ENCODE data around the gene DACT2. TPM values are rescaled to one million over a fixed set of nuclear protein-coding genes. Genes with fewer than 3 reads are reported as not detected.

Gene DACT2
- total and polyA plus RNA-seq, 2 experiments from 2014 or later: not detected

DNA sequence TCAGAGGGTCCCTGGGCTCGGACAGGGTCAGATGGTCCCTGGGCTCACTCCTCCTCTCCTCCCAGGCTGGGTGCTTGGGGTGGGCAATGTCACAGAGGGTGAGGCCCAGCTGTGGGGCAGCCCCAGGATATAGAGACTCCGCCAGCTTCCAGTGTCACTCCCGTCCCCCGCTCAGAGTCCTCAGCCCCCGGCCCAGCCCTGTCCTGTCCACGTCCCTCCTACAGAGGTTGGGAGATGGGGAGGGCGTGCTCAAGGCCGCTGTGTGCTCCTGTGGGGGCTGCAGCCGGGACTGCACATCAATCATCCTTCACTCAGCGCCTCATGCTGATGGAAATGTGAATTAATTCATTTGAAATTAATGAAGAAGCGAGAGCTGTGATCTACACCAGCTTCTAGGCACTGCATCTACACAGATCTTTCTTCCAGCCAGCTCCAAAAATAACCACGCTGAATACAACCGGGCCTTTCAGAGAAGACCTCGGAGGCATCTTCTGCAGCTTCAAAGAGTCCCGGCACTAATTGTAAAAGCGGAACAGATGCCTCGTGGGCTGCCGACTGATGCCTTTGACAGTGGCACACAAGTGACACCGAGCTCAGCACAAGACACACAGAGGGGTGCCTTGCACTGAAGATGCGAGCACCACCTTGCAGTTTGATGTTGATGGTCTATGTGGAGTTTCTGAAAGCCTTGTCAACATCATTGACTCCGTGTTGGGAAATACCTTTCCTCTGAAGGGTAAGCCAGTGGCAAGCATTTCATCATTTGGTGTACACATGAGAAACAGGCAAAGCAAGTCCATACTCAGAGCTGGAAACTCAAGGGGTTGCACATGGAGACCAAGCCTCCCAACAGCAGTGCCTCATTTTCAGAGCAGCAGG is 39.3 kb downstream of the DACT2 start:
- H3K4me2 ChIP-seq (ENCODE audit: unreplicated experiment): no peak overlapping the region
- DNase-seq: no peak

DNA sequence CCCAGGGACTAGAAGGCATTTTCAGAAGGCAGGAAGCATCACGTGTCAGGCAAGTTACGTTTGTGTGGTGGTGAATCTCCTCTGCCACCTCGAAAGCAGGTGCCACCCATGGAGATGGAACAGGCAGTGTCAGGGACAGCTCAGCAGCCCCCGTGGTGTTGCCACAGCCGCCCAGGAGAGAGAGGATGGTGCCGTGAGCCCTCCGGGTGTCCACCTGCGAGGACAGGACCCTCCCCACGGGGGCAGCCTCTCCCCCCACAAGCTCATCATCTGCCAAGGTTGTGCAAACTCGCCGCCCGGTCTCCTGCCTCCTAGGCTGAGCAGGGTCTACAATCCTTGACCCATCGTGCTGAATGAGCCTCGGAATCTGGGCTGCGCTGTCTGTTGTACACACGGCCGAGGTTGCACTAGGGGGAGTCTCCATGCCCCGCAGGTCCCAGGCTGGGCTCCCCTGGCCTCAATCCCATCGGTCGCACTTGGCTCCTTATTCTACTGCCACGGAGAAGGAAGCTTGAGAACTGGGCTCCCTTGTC is 40.1 kb downstream of the DACT2 start:
- 51 to 53% methylated on average over 19 to 21 of the region's 21 CpGs for WGBS, 2 experiments (ENCODE audit: low coverage in 1 of 2, low lambda C conversion rate in 2 of 2, missing lambda C conversion rate in 2 of 2)
- H3K36me3 ChIP-seq (ENCODE audit: low read depth): no peaks in the 10 kb centered on the region
- no peak for DNase-seq
- no peaks in the 10 kb centered on the region for H3F3A ChIP-seq (ENCODE audit: insufficient read depth)
- TF ChIP-seq EZH2phosphoT487 (IDR thresholded peaks at IDR 0.05; ENCODE audit: insufficient read depth, low read depth) (no peak), EZH2 (IDR thresholded peaks at IDR 0.05; ENCODE audit: insufficient read depth, poor library complexity, severe bottlenecking) (no peak)
- H3K4me3 ChIP-seq: no peak overlapping the region
- no peaks in the 10 kb centered on the region for H4K20me1 ChIP-seq (ENCODE audit: insufficient read depth)
- no peak overlapping the region for H2AFZ ChIP-seq
- no peaks in the 10 kb centered on the region for H3K4me1 ChIP-seq (ENCODE audit: insufficient read depth)
- in situ Hi-C loops (cut with MboI): no loop called here
- H3K27me3 ChIP-seq (replicated peaks; ENCODE audit: insufficient read depth): no peaks in the 10 kb centered on the region
- no peak overlapping the region for H3K27ac ChIP-seq
- H3K9me2 ChIP-seq (ENCODE audit: insufficient read depth): no peaks in the 10 kb centered on the region
- H3K79me2 ChIP-seq (ENCODE audit: insufficient read depth): no peaks in the 10 kb centered on the region
- no peak overlapping the region for H3K4me2 ChIP-seq (ENCODE audit: unreplicated experiment)
- no peak overlapping the region for H3K9ac ChIP-seq
- no peaks in the 10 kb centered on the region for H3K9me3 ChIP-seq (ENCODE audit: low read depth)

More for the DNA sequence above, 39.3 kb downstream of the DACT2 start:
- Histone ChIP-seq H3K79me2 (ENCODE audit: insufficient read depth) (no peaks in the 10 kb centered on the region), H3K27me3 (replicated peaks; ENCODE audit: insufficient read depth) (no peaks in the 10 kb centered on the region), H3K4me3 (no peak overlapping the region), H3K9me3 (ENCODE audit: low read depth) (no peaks in the 10 kb centered on the region), H2AFZ (no peak overlapping the region), H3K9ac (no peak overlapping the region), H4K20me1 (ENCODE audit: insufficient read depth) (no peaks in the 10 kb centered on the region), H3K27ac (no peak overlapping the region), H3K4me1 (ENCODE audit: insufficient read depth) (no peaks in the 10 kb centered on the region), H3K9me2 (ENCODE audit: insufficient read depth) (no peaks in the 10 kb centered on the region), H3F3A (ENCODE audit: insufficient read depth) (no peaks in the 10 kb centered on the region), H3K36me3 (ENCODE audit: low read depth) (no peaks in the 10 kb centered on the region)
- in situ Hi-C loops (cut with MboI): no loop called here
- 34 to 37% methylated on average over 21 of the region's 21 CpGs for WGBS, 2 experiments (ENCODE audit: low coverage in 1 of 2, low lambda C conversion rate in 2 of 2, missing lambda C conversion rate in 2 of 2)
- no peak for TF ChIP-seq EZH2phosphoT487 (IDR thresholded peaks at IDR 0.05; ENCODE audit: insufficient read depth, low read depth)
- TF ChIP-seq EZH2 (IDR thresholded peaks at IDR 0.05; ENCODE audit: insufficient read depth, poor library complexity, severe bottlenecking): no peak

DNA sequence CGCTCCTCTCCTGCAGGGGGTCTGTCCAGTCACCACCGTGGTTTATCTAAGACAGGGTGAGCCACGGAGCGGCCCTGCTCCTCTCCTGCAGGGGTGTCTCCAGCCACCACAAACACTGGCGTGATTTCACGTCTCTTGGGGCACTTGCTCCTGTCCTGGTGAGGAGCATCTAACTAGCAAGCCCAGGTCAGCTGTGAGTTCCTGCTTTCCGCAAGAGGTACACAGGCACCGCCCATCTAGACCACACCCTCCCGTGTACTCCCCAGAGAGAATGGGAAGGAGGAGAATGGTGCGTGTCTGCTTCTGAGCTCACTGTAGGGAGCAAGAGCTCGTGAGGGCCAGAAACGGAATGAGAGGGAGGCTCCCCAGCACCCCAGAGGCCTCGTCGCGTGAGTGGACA is 40.7 kb downstream of the DACT2 start:
- WGBS, 2 experiments (ENCODE audit: low coverage in 1 of 2, low lambda C conversion rate in 2 of 2, missing lambda C conversion rate in 2 of 2): 55 to 60% methylated on average over 14 to 15 of the region's 15 CpGs
- H4K20me1 ChIP-seq (ENCODE audit: insufficient read depth): no peaks in the 10 kb centered on the region
- no peak overlapping the region for H3K27ac ChIP-seq
- no peaks in the 10 kb centered on the region for H3K36me3 ChIP-seq (ENCODE audit: low read depth)
- no peak overlapping the region for H2AFZ ChIP-seq
- H3K9me2 ChIP-seq (ENCODE audit: insufficient read depth): no peaks in the 10 kb centered on the region
- no peak overlapping the region for H3K9ac ChIP-seq
- no peak overlapping the region for H3K4me2 ChIP-seq (ENCODE audit: unreplicated experiment)
- no peaks in the 10 kb centered on the region for H3K9me3 ChIP-seq (ENCODE audit: low read depth)
- no peaks in the 10 kb centered on the region for H3K4me1 ChIP-seq (ENCODE audit: insufficient read depth)
- no peak overlapping the region for H3K4me3 ChIP-seq
- no peaks in the 10 kb centered on the region for H3K79me2 ChIP-seq (ENCODE audit: insufficient read depth)
- no peaks in the 10 kb centered on the region for H3K27me3 ChIP-seq (replicated peaks; ENCODE audit: insufficient read depth)
- TF ChIP-seq EZH2phosphoT487 (IDR thresholded peaks at IDR 0.05; ENCODE audit: insufficient read depth, low read depth) (no peak), EZH2 (IDR thresholded peaks at IDR 0.05; ENCODE audit: insufficient read depth, poor library complexity, severe bottlenecking) (no peak)
- no peak for DNase-seq
- in situ Hi-C loops (cut with MboI): no loop called here
- H3F3A ChIP-seq (ENCODE audit: insufficient read depth): no peaks in the 10 kb centered on the region

DNA sequence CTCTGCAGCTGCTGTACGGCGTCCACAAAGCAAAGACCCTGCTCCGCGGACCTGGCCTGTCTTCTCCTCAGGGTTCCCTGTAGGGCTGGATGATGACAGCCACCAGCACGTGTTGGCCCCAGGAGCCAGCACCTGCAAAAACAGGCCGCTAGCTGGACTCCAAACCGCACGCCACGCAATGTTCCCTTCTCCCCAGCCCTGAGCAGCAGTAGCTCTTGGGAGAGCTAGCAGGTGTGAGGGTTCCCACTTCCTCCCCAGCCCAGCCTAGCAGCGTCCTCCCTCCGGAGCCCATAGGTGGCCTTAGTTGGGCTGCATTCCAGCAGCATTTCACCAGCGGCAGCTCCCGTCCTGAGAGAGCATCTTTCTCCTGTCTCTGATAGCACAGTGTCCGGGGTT is 42.3 kb downstream of the DACT2 start:
- no peaks in the 10 kb centered on the region for H3K9me3 ChIP-seq (ENCODE audit: low read depth)
- H3K4me3 ChIP-seq: no peak overlapping the region
- no peaks in the 10 kb centered on the region for H3F3A ChIP-seq (ENCODE audit: insufficient read depth)
- DNase-seq: no peak
- H2AFZ ChIP-seq: no peak overlapping the region
- H3K9ac ChIP-seq: no peak overlapping the region
- H3K27me3 ChIP-seq (replicated peaks; ENCODE audit: insufficient read depth): no peaks in the 10 kb centered on the region
- H3K36me3 ChIP-seq (ENCODE audit: low read depth): no peaks in the 10 kb centered on the region
- H3K27ac ChIP-seq: no peak overlapping the region
- no peaks in the 10 kb centered on the region for H3K4me1 ChIP-seq (ENCODE audit: insufficient read depth)
- in situ Hi-C loops (cut with MboI): no loop called here
- WGBS, 2 experiments (ENCODE audit: low coverage in 1 of 2, low lambda C conversion rate in 2 of 2, missing lambda C conversion rate in 2 of 2): 58 to 65% methylated on average over 12 to 14 of the region's 14 CpGs
- H3K9me2 ChIP-seq (ENCODE audit: insufficient read depth): no peaks in the 10 kb centered on the region
- no peak for TF ChIP-seq EZH2 (IDR thresholded peaks at IDR 0.05; ENCODE audit: insufficient read depth, poor library complexity, severe bottlenecking)
- TF ChIP-seq EZH2phosphoT487 (IDR thresholded peaks at IDR 0.05; ENCODE audit: insufficient read depth, low read depth): no peak
- H3K79me2 ChIP-seq (ENCODE audit: insufficient read depth): no peaks in the 10 kb centered on the region
- no peaks in the 10 kb centered on the region for H4K20me1 ChIP-seq (ENCODE audit: insufficient read depth)
- H3K4me2 ChIP-seq (ENCODE audit: unreplicated experiment): no peak overlapping the region

Data from GM23248 (cell line).